H9 (cell line): Measurements from ENCODE around the gene F10. TPM values are rescaled to one million over a fixed set of nuclear protein-coding genes. Genes with fewer than 3 reads are reported as not detected.

Source experiments
- DNase-seq: peaks from one replicate; pipeline ENCODE4 v3.0.0-alpha.2; 2017
- H2AFZ ChIP-seq: one replicate; pipeline ENCODE4 v1.6.1; 2013; ENCODE audit warnings: mild to moderate bottlenecking, low read length, control low read depth, moderate library complexity
- H2AK5ac ChIP-seq: 2 replicates; pipeline ENCODE4 v1.6.1; 2013; ENCODE audit warnings: low read length, control low read depth, mixed read lengths; ENCODE audit not compliant: insufficient read length
- H2BK120ac ChIP-seq: one replicate; pipeline ENCODE4 v1.6.1; 2013; ENCODE audit warnings: low read depth, mild to moderate bottlenecking, low read length, control low read depth, inconsistent platforms; ENCODE audit not compliant: poor library complexity, severe bottlenecking
- H2BK12ac ChIP-seq: 2 replicates; pipeline ENCODE4 v1.6.1; 2013; ENCODE audit warnings: low read length, control low read depth, mixed read lengths, low read depth; ENCODE audit not compliant: insufficient read length
- H2BK15ac ChIP-seq: 2 replicates; pipeline ENCODE4 v1.6.1; 2013; ENCODE audit warnings: low read depth, low read length, control low read depth
- H2BK20ac ChIP-seq: one replicate; pipeline ENCODE4 v1.6.1; 2013; ENCODE audit warnings: low read depth, mild to moderate bottlenecking, low read length, control low read depth, inconsistent platforms; ENCODE audit not compliant: poor library complexity, severe bottlenecking
- H2BK5ac ChIP-seq: 2 replicates; pipeline ENCODE4 v1.6.1; 2013; ENCODE audit warnings: low read length, control low read depth, mixed read lengths; ENCODE audit not compliant: insufficient read length
- H3K14ac ChIP-seq: 2 replicates; pipeline ENCODE4 v1.6.1; 2013; ENCODE audit warnings: low read length, control low read depth; ENCODE audit not compliant: insufficient read depth
- H3K18ac ChIP-seq: 2 replicates; pipeline ENCODE4 v1.6.1; 2013; ENCODE audit warnings: low read depth, mild to moderate bottlenecking, mixed read lengths, low read length, control low read depth; ENCODE audit not compliant: insufficient read length
- H3K23ac ChIP-seq: 2 replicates; pipeline ENCODE4 v1.6.1; 2013; ENCODE audit warnings: low read length, control low read depth, mixed read lengths, low read depth; ENCODE audit not compliant: insufficient read length
- H3K23me2 ChIP-seq: 2 replicates; pipeline ENCODE4 v1.6.1; 2013; ENCODE audit warnings: low read depth, mild to moderate bottlenecking, mixed read lengths, low read length, control low read depth; ENCODE audit not compliant: insufficient read length, poor library complexity, severe bottlenecking
- H3K27ac ChIP-seq: 2 replicates; pipeline ENCODE4 v1.5.1; 2013; ENCODE audit warnings: low read length, control low read depth, mixed read lengths, low read depth; ENCODE audit not compliant: insufficient read length
- H3K27me3 ChIP-seq: 2 replicates; pipeline ENCODE4 v1.6.1; 2013; ENCODE audit warnings: low read length, control low read depth, inconsistent platforms; ENCODE audit not compliant: insufficient read depth
- H3K4ac ChIP-seq: 2 replicates; pipeline ENCODE4 v1.6.1; 2013; ENCODE audit warnings: low read depth, mild to moderate bottlenecking, control low read depth, inconsistent platforms, low read length, moderate library complexity
- H3K4me1 ChIP-seq: 2 replicates; pipeline ENCODE4 v1.6.1; 2013; ENCODE audit warnings: low read length, control low read depth, inconsistent platforms; ENCODE audit not compliant: insufficient read depth
- H3K4me2 ChIP-seq: 2 replicates; pipeline ENCODE4 v1.6.1; 2013; ENCODE audit warnings: low read length, control low read depth, mixed read lengths; ENCODE audit not compliant: insufficient read length, insufficient read depth
- H3K56ac ChIP-seq: 2 replicates; pipeline ENCODE4 v1.6.1; 2013; ENCODE audit warnings: low read depth, mild to moderate bottlenecking, mixed read lengths, low read length, control low read depth; ENCODE audit not compliant: insufficient read length
- H3K79me1 ChIP-seq: 2 replicates; pipeline ENCODE4 v1.6.1; 2013; ENCODE audit warnings: low read depth, mild to moderate bottlenecking, moderate library complexity, low read length, control low read depth, inconsistent platforms; ENCODE audit not compliant: insufficient read depth, poor library complexity, severe bottlenecking
- H3K79me2 ChIP-seq: 2 replicates; pipeline ENCODE4 v1.6.1; 2013; ENCODE audit warnings: low read length, control low read depth, inconsistent platforms; ENCODE audit not compliant: insufficient read depth
- H3K9ac ChIP-seq: 2 replicates; pipeline ENCODE4 v1.6.1; 2013; ENCODE audit warnings: low read length, control low read depth, mixed read lengths; ENCODE audit not compliant: insufficient read length; ENCODE audit errors: extremely low read depth
- H3K9me3 ChIP-seq: one replicate; pipeline ENCODE4 v1.6.1; 2013; ENCODE audit warnings: low read depth, low read length, inconsistent platforms; ENCODE audit not compliant: control insufficient read depth
- H3T11ph ChIP-seq: one replicate; pipeline ENCODE4 v1.6.1; 2013; ENCODE audit warnings: mild to moderate bottlenecking, low read length, control low read depth, inconsistent platforms
- H4K20me1 ChIP-seq: one replicate; pipeline ENCODE4 v1.6.1; 2013; ENCODE audit not compliant: control insufficient read depth, insufficient read length, insufficient read depth
- H4K5ac ChIP-seq: 2 replicates; pipeline ENCODE4 v1.6.1; 2013; ENCODE audit warnings: low read depth, mild to moderate bottlenecking, mixed read lengths, low read length, control low read depth; ENCODE audit not compliant: insufficient read length
- H4K8ac ChIP-seq: replicated peaks from 2 replicates; pipeline ENCODE4 v1.6.1; 2013; ENCODE audit warnings: low read length, control low read depth, mixed read lengths, low read depth; ENCODE audit not compliant: insufficient read length
- H4K91ac ChIP-seq: 2 replicates; pipeline ENCODE4 v1.6.1; 2013; ENCODE audit warnings: low read depth, mild to moderate bottlenecking, moderate library complexity, mixed read lengths, low read length, control low read depth; ENCODE audit not compliant: insufficient read length
- H3K27ac Mint-ChIP-seq, 3 experiments: 2 replicates in 2 of 3; 3 replicates in 1 of 3; pipeline ENCODE4 v1.8.0; 2020 to 2021; ENCODE audit warnings: mixed read lengths in 3 of 3, mild to moderate bottlenecking in 1 of 3, moderate library complexity in 1 of 3
- H3K27me3 Mint-ChIP-seq: 2 replicates; pipeline ENCODE4 v1.8.0; 2021; ENCODE audit warnings: low read depth, mild to moderate bottlenecking, moderate library complexity, mixed read lengths
- H3K36me3 Mint-ChIP-seq, 3 experiments: 2 replicates in 2 of 3; 3 replicates in 1 of 3; pipeline ENCODE4 v1.8.0; 2020 to 2021; ENCODE audit warnings: low read depth in 3 of 3, mixed read lengths in 3 of 3; ENCODE audit not compliant: insufficient read depth in 1 of 3
- H3K4me1 Mint-ChIP-seq, 2 experiments: 2 replicates each; pipeline ENCODE4 v1.8.0; 2020; ENCODE audit warnings: mixed read lengths in 2 of 2
- H3K4me3 Mint-ChIP-seq, 2 experiments: 2 replicates in 1 of 2; 3 replicates in 1 of 2; pipeline ENCODE4 v1.8.0; 2020 to 2021; ENCODE audit warnings: mild to moderate bottlenecking in 2 of 2, mixed read lengths in 2 of 2, moderate library complexity in 1 of 2
- H3K9me3 Mint-ChIP-seq, 2 experiments: 2 replicates in 1 of 2; 3 replicates in 1 of 2; pipeline ENCODE4 v1.8.0; 2020; ENCODE audit warnings: mild to moderate bottlenecking in 2 of 2, mixed read lengths in 2 of 2, moderate library complexity in 1 of 2
- CTCF ChIP-seq: fragments of 200-600 bp; sonication (generic); conservative IDR thresholded peaks from 3 replicates; pipeline ENCODE4 v1.8.0; 2021; ENCODE audit warnings: antibody characterized with exemption, mild to moderate bottlenecking
- WGBS: extraction: QIAGEN DNeasy Blood & Tissue Kit; methylation state at CpG from one replicate; pipeline ENCODE4 v1.1.7; 2013; ENCODE audit warnings: missing lambda C conversion rate, low lambda C conversion rate, mixed read lengths; ENCODE audit not compliant: insufficient read length; ENCODE audit errors: extremely low coverage; 5-methylcytosine and 5-hydroxymethylcytosine counted together
- total RNA-seq: library from RNA; stranded (reverse); gene quantifications from 2 replicates; pipeline ENCODE4 v1.2.1, GENCODE V29; 2021

Gene F10
- total RNA-seq, 1 experiment from 2014 or later: 1.7 TPM

GRCh38 chr13:113094410-113094800 lies 28.2 kb upstream of the F10 start:
- no peaks in the 10 kb centered on the region; a peak in 1 of 7 replicates for H3K36me3 Mint-ChIP-seq
- H3K4me1 Mint-ChIP-seq: peaks cover 18 to 25% of the 10 kb centered on the region in 2 experiments
- Histone ChIP-seq H3K79me2 (no peaks in the 10 kb centered on the region), H2BK20ac (no peak overlapping the region), H3K9ac (no peak overlapping the region), H4K8ac (no peak overlapping the region), H3T11ph (no peak overlapping the region), H2BK5ac (no peak overlapping the region), H4K91ac (no peak overlapping the region), H3K9me3 (no peaks in the 10 kb centered on the region), H3K79me1 (no peaks in the 10 kb centered on the region), H4K20me1 (peaks cover 2% of the 10 kb centered on the region), H2AK5ac (no peak overlapping the region), H3K4me1 (no peaks in the 10 kb centered on the region; the same call in 1 of the 2 replicates), H3K23me2 (no peaks in the 10 kb centered on the region), H3K4ac (no peak overlapping the region), H2BK120ac (no peak overlapping the region), H3K14ac (no peak overlapping the region; the same call in 1 of the 2 replicates), H3K27me3 (no peaks in the 10 kb centered on the region), H3K18ac (no peak overlapping the region), H3K56ac (no peak overlapping the region), H4K5ac (no peak overlapping the region), H3K4me2 (no peak overlapping the region), H2BK12ac (no peak overlapping the region), H2AFZ (no peak overlapping the region), H3K27ac (no peak overlapping the region), H2BK15ac (no peak overlapping the region), H3K23ac (no peak overlapping the region)
- no CpG with 5 or more reads among the region's 14 CpGs for WGBS
- H3K4me3 Mint-ChIP-seq: no peak overlapping the region
- TF ChIP-seq CTCF: no peak
- H3K27me3 Mint-ChIP-seq: peaks cover 1% of the 10 kb centered on the region
- H3K27ac Mint-ChIP-seq: peak overlapping the region in 1 of 3 experiments; percentile 64; a peak in 1 of 7 replicates
- no peaks in the 10 kb centered on the region for H3K9me3 Mint-ChIP-seq
- no peak for DNase-seq
